AG08395 (cell line): ENCODE data around the gene RNF113A.
"Not testable (repeated sequence)": the region's sequence is repeated elsewhere in the genome, so short reads cannot be mapped to it uniquely, and the experiment has no call there.

ENCODE experiments used
- DNase-seq: peaks from one replicate; pipeline ENCODE4 v3.0.0; 2012; ENCODE audit warnings: mixed read lengths, low spot score

Gene RNF113A

GRCh38 chrX:119871599-119872395, at the start of gene RNF113A, which contains the start of gene NDUFA1:
RNF113A (minus strand) TSS chrX:119871733; CDS start chrX:119871613, 120 bp downstream.
NDUFA1 (plus strand) TSS chrX:119871832; CDS start chrX:119871912, 80 bp downstream.
- peak; percentile 80 for DNase-seq

- DNase-seq, result no peak
These were observed 48.5 kb upstream of the RNF113A start for GRCh38 chrX:119919835-119920585.

DNA sequence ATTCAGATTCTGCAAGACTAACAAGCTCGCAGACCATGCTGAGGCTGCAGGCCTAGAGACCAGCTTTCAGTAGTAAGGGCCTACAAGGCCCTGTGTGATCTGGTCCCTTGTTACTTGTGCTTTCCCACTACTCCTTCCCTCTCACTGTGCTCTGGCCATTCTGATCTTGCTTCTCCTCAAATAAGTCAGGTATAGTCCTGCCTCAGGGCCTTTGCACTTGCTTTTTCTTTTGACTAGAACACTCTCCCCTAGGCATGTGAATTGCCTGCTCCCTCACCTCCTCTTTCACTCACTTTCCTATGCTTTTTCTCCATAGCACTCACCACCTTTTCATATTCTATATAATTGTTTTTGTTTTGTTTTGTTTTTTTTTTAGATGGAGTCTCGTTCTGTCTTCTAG, 46.3 kb upstream of the RNF113A start:
- DNase-seq, result no peak

- no peak for DNase-seq
These were observed 44.8 kb upstream of the RNF113A start for GRCh38 chrX:119916310-119916709.

GRCh38 chrX:119900976-119901375, 29.4 kb upstream of the RNF113A start:
- no peak for DNase-seq

DNA sequence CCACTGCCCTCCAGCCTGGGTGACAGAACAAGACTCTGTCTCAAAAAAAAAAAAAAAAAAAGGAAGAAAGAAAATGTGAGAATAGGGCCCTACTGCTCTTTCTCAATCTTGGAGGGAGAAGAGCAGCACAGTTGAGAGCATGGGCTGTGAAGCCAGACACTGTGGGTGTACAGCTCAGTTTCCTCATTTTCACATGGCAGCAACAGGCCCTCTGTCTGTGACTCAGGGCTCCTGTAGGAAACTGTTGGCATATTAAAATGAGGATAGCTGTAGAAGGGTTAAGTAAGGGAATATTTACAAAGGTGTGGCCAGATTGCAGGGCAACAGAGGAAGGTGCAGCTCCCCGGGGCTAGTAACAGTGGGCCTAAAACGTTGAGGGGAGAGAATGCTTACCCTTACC, 27.6 kb upstream of the RNF113A start:
- no peak for DNase-seq

GRCh38 chrX:119895843-119896326, 24.4 kb upstream of the RNF113A start, which contains the start of gene AKAP14:
AKAP14 (plus strand) TSS chrX:119895893; CDS start chrX:119903224, 7,331 bp downstream.
- DNase-seq, result no peak

DNA sequence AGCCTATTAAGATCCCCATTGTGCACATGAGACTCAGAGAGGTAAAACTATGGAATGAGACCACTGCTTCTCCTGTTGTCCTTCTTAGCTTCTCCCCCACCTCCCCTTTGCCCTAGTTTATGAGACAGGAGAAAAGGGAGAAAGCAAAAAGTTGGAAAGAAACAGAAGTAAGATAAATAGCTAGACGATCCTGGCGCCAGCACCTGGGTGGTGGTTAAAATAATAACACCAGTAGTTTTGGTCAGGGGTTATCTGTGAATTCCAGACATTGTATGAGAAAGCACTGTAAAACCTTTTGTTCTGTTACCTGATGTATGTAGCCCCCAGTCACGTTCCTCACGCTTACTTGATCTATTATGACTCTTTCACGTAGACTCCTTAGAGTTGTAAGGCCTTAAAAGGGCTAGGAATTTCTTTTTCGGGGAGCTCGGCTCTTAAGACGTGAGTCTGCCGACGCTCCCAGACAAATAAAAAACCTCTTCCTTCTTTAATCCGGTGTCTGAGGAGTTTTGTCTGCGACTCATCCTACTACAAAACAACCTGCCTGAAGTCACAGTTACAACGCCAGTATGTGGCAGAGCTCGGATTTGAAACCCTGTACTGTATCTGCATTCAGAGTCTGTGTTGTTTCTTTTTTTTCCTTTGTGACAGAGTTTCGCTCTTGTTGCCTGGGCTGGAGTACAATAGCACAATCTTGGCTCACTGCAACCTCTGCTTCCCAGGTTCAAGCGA, 20.6 kb upstream of the RNF113A start:
- not testable (repeated sequence) for DNase-seq

- DNase-seq, result not testable (repeated sequence)
These were observed 19.1 kb upstream of the RNF113A start for GRCh38 chrX:119890626-119891025.

DNA sequence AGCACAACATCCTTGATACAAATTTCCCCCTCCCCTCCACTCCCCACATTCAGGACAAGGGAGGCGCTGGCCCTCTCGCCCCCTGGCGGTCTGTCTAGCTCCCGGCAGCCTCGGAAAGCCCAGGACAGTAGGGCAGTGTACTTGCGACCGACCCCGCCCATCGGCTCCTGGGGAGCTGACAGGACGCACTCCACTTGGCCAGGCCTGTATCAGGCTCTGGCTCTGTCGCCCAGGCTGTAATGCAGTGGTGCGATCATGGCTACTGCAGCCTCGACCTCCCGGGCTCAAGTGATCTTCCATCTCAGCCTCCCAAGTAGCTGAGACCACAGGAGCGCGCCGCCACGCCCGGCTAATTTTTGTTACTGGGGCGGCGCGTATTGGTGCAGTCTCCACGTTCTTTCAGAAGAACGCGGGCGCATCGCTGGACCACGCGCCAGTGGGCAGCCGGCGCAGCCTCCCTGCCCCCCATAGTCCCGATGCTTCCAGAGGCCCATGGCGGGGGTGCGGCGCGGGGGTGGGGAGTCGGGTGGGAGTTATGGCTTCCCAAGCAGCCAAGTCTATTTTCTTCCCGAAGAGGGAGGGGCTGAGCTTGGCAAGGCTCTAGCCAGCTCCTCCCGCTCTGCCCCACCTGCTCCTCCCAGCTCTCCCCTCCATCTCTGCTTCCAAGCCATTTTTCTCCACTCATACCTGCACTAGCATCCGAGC, 16.3 kb upstream of the RNF113A start:
- DNase-seq, result peak; percentile 54

DNA sequence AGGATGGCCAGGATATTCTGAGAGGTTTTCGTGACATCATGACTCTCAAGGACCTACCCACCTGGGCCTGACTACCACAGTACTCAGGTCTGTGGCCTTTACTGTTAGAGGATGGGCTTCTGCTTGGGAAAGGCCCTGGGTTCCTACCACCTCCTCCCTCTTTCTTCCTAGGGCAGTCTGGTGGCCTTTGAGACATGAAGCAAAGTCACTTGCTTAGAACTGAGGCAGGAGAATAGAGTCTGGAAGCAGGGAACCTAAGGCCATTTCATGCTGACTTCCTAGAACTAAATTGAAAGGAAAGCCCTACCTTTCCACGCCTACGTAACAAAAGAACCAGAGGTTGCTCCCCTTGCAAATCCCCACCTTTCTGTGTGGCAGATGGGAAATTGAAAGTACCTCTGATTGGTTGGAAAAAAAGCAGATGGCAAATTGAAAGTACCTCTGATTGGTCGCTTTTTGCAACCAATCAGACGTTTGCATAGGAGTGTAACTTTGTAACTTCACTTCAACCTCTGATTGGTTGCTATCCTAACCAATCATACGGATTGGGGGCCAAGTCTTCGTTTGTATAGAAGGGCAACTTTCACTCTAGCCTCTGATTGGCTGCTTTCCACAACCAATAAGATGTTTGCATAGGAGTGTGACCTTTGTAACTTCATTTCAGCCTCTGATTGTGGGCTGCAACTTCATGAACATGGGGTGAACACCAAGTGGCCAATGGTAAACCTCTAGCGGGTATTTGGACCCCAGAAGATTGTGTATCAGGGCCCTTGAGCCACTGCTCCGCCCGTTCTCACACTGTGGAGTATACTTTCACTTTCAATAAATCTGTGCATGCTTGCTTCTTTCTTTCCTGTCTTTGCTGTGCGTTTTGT, 14.3 kb upstream of the RNF113A start:
- DNase-seq, result no peak

GRCh38 chrX:119880552-119881437, 9.3 kb upstream of the RNF113A start:
- DNase-seq, result peak; percentile 80

DNA sequence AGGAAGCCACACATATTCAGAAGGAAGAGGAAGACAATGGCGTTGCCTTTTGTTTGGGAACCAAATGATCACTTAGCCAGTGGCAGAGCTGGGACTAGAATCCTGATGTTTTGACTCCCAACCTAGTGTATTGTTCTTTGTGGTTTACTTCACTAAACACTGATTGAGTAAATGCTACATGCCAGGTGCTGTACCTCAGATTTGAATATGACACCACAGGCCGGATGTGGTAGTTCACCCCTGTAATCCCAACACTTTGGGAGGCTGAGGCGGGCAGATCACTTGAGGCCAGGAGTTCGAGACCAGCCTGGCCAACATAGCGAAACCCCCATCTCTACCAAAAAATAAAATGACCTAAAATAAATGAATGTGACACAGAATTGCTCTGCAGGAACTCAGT, 8.5 kb upstream of the RNF113A start:
- DNase-seq, result no peak

- DNase-seq, result no peak
These were observed 7.2 kb upstream of the RNF113A start for GRCh38 chrX:119878740-119879139.

DNA sequence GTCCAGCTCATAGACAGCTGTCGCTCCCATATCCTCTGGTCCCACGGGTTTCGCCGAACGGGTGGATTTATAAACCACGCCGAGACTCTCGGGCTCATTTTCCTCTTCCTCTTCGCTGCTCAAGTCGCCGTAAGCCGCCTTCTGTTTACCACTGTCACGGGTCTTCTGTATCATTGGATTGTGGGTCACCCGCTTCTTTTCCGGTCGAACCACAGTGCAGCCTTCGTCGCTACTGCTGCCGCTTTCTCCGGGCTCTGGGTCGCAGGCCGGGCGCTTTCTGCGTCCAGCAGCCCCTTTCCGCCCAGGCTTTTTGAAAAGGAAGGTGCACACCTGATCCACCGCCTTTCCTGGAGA, 311 bp downstream of the RNF113A start:
- no peak for DNase-seq

- peak; percentile 17 for DNase-seq
These were observed 854 bp downstream of the RNF113A start for GRCh38 chrX:119870626-119871131.

- no peak for DNase-seq
These were observed 18.1 kb downstream of the RNF113A start for GRCh38 chrX:119853444-119853843.

DNA sequence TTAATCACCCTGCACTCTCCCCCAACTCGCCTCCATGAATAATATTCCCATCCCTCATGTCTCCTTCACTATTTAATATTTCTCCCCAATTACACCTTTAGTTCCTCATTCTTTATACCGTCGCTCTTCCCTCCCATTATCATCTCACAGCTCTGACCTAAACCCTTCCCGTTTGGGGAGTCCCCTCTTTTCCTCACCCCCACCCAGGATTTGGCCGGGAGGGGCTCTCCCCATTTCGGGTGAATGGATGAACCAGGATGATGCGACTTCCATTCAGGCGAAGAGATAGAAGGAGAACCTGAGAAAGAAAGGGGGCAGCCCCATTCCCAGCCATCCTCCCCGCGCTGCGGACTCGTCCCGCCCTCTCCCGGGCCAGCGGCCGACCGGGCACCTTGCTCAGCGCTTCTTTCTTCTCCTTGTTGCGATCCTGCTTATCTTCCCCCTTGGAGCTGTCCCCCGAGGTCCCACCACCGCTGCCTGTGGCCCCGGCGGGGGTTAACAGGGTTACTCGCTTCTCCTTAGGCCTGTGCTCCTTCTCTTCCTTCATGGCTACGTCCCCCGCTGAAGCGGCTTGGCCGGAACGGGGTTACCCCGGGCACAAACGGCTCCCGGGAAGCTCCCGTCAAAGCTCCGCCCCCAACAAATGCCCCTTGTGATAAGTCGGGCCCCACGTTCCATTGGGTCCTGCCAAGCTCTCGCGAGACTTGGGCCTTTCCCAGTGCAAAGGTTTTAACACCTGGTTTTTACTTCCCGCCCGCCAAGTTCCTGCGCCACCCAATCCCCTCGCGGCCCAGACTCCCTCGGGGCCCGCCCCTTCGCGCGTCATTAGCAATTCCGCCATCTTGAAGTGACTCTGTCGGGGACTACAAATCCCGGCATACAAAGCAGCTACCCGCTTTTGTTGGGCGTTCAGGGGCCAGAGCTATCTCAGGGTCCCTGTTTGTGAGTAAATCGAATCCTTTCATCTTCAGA, 18.9 kb downstream of the RNF113A start, which contains the start of gene UPF3B:
TSS of gene UPF3B (minus strand) at position 582 of the 972 bp plus-strand sequence. CDS start at position 547, 35 bp downstream.
- peak; percentile 96 for DNase-seq
